K562 (cell line): ENCODE results near the gene BAD. TPM values are rescaled to one million over a fixed set of nuclear protein-coding genes. Genes with fewer than 3 reads are reported as not detected.

Experiments used
- CC2D1A ChIP-seq: fragments of 450-650 bp; IDR thresholded peaks from 2 replicates; pipeline ENCODE4 v1.6.1; 2017; ENCODE audit warnings: mild to moderate bottlenecking
- CEBPG ChIP-seq, 3 experiments: fragments of 200-800 bp in 1 of 3; sonication (Bioruptor generic) in 1 of 3; sonication (generic) in 1 of 3; formaldehyde crosslinking in 1 of 3; IDR thresholded peaks in 2 of 3; conservative IDR thresholded peaks in 1 of 3; 2 replicates each; pipeline versions ENCODE4 v1.6.1 to v1.8.0; 2016 to 2022; ENCODE audit warnings: missing compliant biosample characterization in 2 of 3, missing genetic modification characterization in 2 of 3, mild to moderate bottlenecking in 1 of 3, missing genetic modification reagents in 1 of 3
- FIP1L1 ChIP-seq: fragments of 200-400 bp; formaldehyde crosslinking; IDR thresholded peaks from 2 replicates; pipeline ENCODE4 v1.6.1; 2018; ENCODE audit warnings: mild to moderate bottlenecking, low read depth, low read length; ENCODE audit not compliant: poor library complexity, severe bottlenecking
- FOXP4 ChIP-seq: sonication (generic); formaldehyde crosslinking; IDR thresholded peaks from 2 replicates; pipeline ENCODE4 v1.8.0; 2022; ENCODE audit warnings: mild to moderate bottlenecking, missing genetic modification reagents, borderline replicate concordance
- GTF2F1 ChIP-seq: IDR thresholded peaks from 2 replicates; pipeline ENCODE4 v1.6.1; 2011; ENCODE audit warnings: low read depth, low read length, improper control_type of control experiment
- KDM4B ChIP-seq, 2 experiments: fragments of 450-650 bp in 1 of 2; sonication (generic) in 1 of 2; IDR thresholded peaks; 2 replicates each; pipeline ENCODE4 v1.6.1; 2016 to 2017; ENCODE audit warnings: borderline replicate concordance in 2 of 2, antibody characterized with exemption in 1 of 2, low read depth in 1 of 2, mild to moderate bottlenecking in 1 of 2
- KDM5B ChIP-seq: fragments of 200-600 bp; sonication (generic); IDR thresholded peaks from 2 replicates; pipeline ENCODE4 v1.6.1; 2012; ENCODE audit warnings: low read depth, mild to moderate bottlenecking, moderate library complexity, low read length, control low read depth, inconsistent platforms; ENCODE audit not compliant: insufficient replicate concordance
- KLF1 ChIP-seq: fragments of 450-650 bp; IDR thresholded peaks from 2 replicates; pipeline ENCODE4 v1.6.1; 2016; ENCODE audit warnings: missing genetic modification characterization, missing compliant biosample characterization
- MECOM ChIP-seq: fragments of 250-450 bp; sonication (Bioruptor Pico); IDR thresholded peaks from 2 replicates; pipeline ENCODE4 v1.8.0; 2022; ENCODE audit warnings: inconsistent platforms
- NR4A1 ChIP-seq, 2 experiments: fragments of 250-450 bp in 1 of 2; fragments of 450-650 bp in 1 of 2; sonication (Bioruptor Pico) in 1 of 2; IDR thresholded peaks; 2 replicates each; pipeline versions ENCODE4 v1.4.0 to v1.6.1; 2016 to 2020; ENCODE audit warnings: mild to moderate bottlenecking in 2 of 2, missing compliant biosample characterization in 1 of 2, missing genetic modification characterization in 1 of 2, moderate library complexity in 1 of 2
- RBFOX2 ChIP-seq: fragments of 200-400 bp; formaldehyde crosslinking; IDR thresholded peaks from 2 replicates; pipeline ENCODE4 v1.6.1; 2017; ENCODE audit warnings: low read depth, mild to moderate bottlenecking, low read length, moderate library complexity
- RBM15 ChIP-seq: fragments of 200-400 bp; formaldehyde crosslinking; IDR thresholded peaks from 2 replicates; pipeline ENCODE4 v1.6.1; 2018; ENCODE audit warnings: mild to moderate bottlenecking, low read length, moderate library complexity; ENCODE audit not compliant: insufficient read depth
- RBM17 ChIP-seq: fragments of 200-400 bp; formaldehyde crosslinking; IDR thresholded peaks from 2 replicates; pipeline ENCODE4 v1.6.1; 2017; ENCODE audit warnings: low read depth, mild to moderate bottlenecking, low read length, borderline replicate concordance
- RBM25 ChIP-seq: fragments of 200-400 bp; formaldehyde crosslinking; IDR thresholded peaks from 2 replicates; pipeline ENCODE4 v1.6.1; 2018; ENCODE audit warnings: low read length, low read depth, moderate library complexity; ENCODE audit not compliant: severe bottlenecking
- ZNF121 ChIP-seq: sonication (generic); formaldehyde crosslinking; conservative IDR thresholded peaks from 2 replicates; pipeline ENCODE4 v1.8.0; 2022; ENCODE audit warnings: missing genetic modification reagents
- polyA plus RNA-seq, 8 experiments: library from polyadenylated mRNA; depleted of rRNA in 4 of 8; stranded (reverse) in 5 of 8; unstranded in 3 of 8; fragments of >200 nt; fragmentation: Nextera tagmentation in 2 of 8; fragmentation: Illumina TruSeq in 1 of 8; extraction: Ambion mirVana in 2 of 8; extraction: Trizol in 1 of 8; gene quantifications; 2 replicates each; pipeline versions ENCODE4 v1.2.1 to v1.2.3, GENCODE V29; 2011 to 2014; ENCODE audit warnings: inconsistent platforms in 1 of 8, missing spikeins in 1 of 8
- total RNA-seq, 7 experiments: library from RNA; depleted of rRNA in 6 of 7; stranded (reverse); fragments of >200 nt in 6 of 7; fragmentation: Illumina TruSeq in 2 of 7; extraction: Trizol in 2 of 7; gene quantifications; 2 replicates each; pipeline versions ENCODE4 v1.2.1 to v1.2.3, GENCODE V29; 2011 to 2021; ENCODE audit warnings: low replicate concordance in 1 of 7

Gene BAD
- total and polyA plus RNA-seq, 9 of the 15 experiments (the other 6 are each of a cell fraction or from before 2014, with no cell fraction given): 0.61 to 45.6 (median 11.8) TPM

GRCh38 chr11:64250415-64251015, 34.0 kb downstream of the BAD start (continued):
- TF ChIP-seq NR4A1 (CRISPR knock-in tag; IDR thresholded peaks at IDR 0.05) (no peak), NR4A1 (tag; IDR thresholded peaks at IDR 0.05) (0 out of 2 replicates have a peak, but pooled peaks have one; percentile 30), CEBPG (CRISPR knock-in tag; IDR thresholded peaks at IDR 0.05) (no peak), CEBPG (tag; conservative IDR thresholded peaks at IDR 0.05 in 1 of 2, IDR thresholded peaks at IDR 0.05 in 1 of 2) (no peak), KLF1 (tag) (no peak), FOXP4 (CRISPR knock-in tag) (no peak), RBM25 (peak; percentile 57), KDM5B (peak; percentile 16), KDM4B (IDR thresholded peaks at IDR 0.05; ENCODE audit: borderline replicate concordance in 2 of 2, low read depth in 1 of 2) (peak in 1 of 2 experiments; percentile 44; a peak in 1 of 4 replicates), RBM15 (no peak), FIP1L1 (peak; percentile 14), ZNF121 (CRISPR knock-in tag) (no peak), GTF2F1 (no peak), RBFOX2 (0 out of 2 replicates have a peak, but pooled peaks have one; percentile 4), MECOM (CRISPR knock-in tag) (no peak), CC2D1A (no peak), RBM17 (no peak)
